NCI-H1694 treated with DMSO at 0.1 percent for 48 hours (cell line): ENCODE results near the gene PDPK1.

Experiments used
- DNase-seq: peaks from one replicate; lab custom pipeline; 2025; lab: John Stamatoyannopoulos, UW

Gene PDPK1

GRCh38 chr16:2537451-2538379 is at the start of gene PDPK1:
Gene PDPK1 (plus strand): TSS chr16:2538021. CDS start chr16:2538113, 92 bp downstream.
- peak; percentile 78 for DNase-seq

- no peak for DNase-seq
Measured at GRCh38 chr16:2489581-2489980, 48.2 kb upstream of the PDPK1 start.

- no peak for DNase-seq
Measured at GRCh38 chr16:2490190-2491105, 47.4 kb upstream of the PDPK1 start.

- no peak for DNase-seq
Measured at GRCh38 chr16:2492292-2492691, 45.5 kb upstream of the PDPK1 start.

- no peak for DNase-seq
Measured at GRCh38 chr16:2493605-2494004, 44.2 kb upstream of the PDPK1 start.

GRCh38 chr16:2494616-2495015 is 43.2 kb upstream of the PDPK1 start:
- DNase-seq: no peak

- DNase-seq: no peak
Measured at GRCh38 chr16:2495041-2495440, 42.8 kb upstream of the PDPK1 start.

GRCh38 chr16:2496223-2497115 is 41.4 kb upstream of the PDPK1 start:
- DNase-seq: no peak

- DNase-seq: no peak
Measured at GRCh38 chr16:2497116-2497630, 40.6 kb upstream of the PDPK1 start.

- no peak for DNase-seq
Measured at GRCh38 chr16:2497695-2498484, 39.9 kb upstream of the PDPK1 start.

GRCh38 chr16:2498531-2499253 is 39.1 kb upstream of the PDPK1 start:
- DNase-seq: no peak

GRCh38 chr16:2499454-2499853 is 38.4 kb upstream of the PDPK1 start:
- DNase-seq: no peak

- DNase-seq: no peak
Measured at GRCh38 chr16:2499890-2500429, 37.9 kb upstream of the PDPK1 start.

- DNase-seq: no peak
Measured at GRCh38 chr16:2500430-2500917, 37.3 kb upstream of the PDPK1 start.

GRCh38 chr16:2500918-2501750 is 36.7 kb upstream of the PDPK1 start:
- DNase-seq: peak; percentile 65

GRCh38 chr16:2501946-2502895 is 35.6 kb upstream of the PDPK1 start:
- no peak for DNase-seq

- no peak for DNase-seq
Measured at GRCh38 chr16:2505695-2506094, 32.1 kb upstream of the PDPK1 start.
